ENCODE results near the gene RBCK1. TPM values are rescaled to one million over a fixed set of nuclear protein-coding genes. Genes with fewer than 3 reads are reported as not detected.

Gene RBCK1
- total RNA-seq, 1 experiment from 2014 or later, result 46.8 TPM

GRCh38 chr20:402496-402885, 5.6 kb upstream of the RBCK1 start:
- Histone ChIP-seq H2BK5ac (ENCODE audit: insufficient read length, low read length) (no peak overlapping the region), H3K14ac (ENCODE audit: insufficient read depth, low read length) (no peak overlapping the region), H2BK120ac (ENCODE audit: low read depth, low read length, poor library complexity, severe bottlenecking) (no peak overlapping the region), H3K4me1 (ENCODE audit: insufficient read depth, low read length) (peaks cover 5% of the 10 kb centered on the region; the same call in 1 of the 2 replicates), H2AK5ac (ENCODE audit: insufficient read length, low read length) (no peak overlapping the region), H3K9ac (ENCODE audit: extremely low read depth, insufficient read length, low read length) (no peak overlapping the region), H3K23ac (ENCODE audit: insufficient read length, low read depth, low read length) (no peak overlapping the region), H2BK20ac (ENCODE audit: low read depth, low read length, poor library complexity, severe bottlenecking) (no peak overlapping the region), H3K4me2 (ENCODE audit: insufficient read depth, insufficient read length, low read length) (no peak overlapping the region), H3T11ph (ENCODE audit: low read length) (no peak overlapping the region), H4K91ac (ENCODE audit: insufficient read length, low read depth, low read length) (no peak overlapping the region), H2AFZ (ENCODE audit: low read length) (no peak overlapping the region), H2BK12ac (ENCODE audit: insufficient read length, low read depth, low read length) (no peak overlapping the region), H3K79me1 (ENCODE audit: insufficient read depth, low read depth, low read length, poor library complexity, severe bottlenecking) (no peaks in the 10 kb centered on the region), H3K18ac (ENCODE audit: insufficient read length, low read depth, low read length) (no peak overlapping the region), H3K23me2 (ENCODE audit: insufficient read length, low read depth, low read length, poor library complexity, severe bottlenecking) (no peaks in the 10 kb centered on the region), H3K79me2 (ENCODE audit: insufficient read depth, low read length) (no peaks in the 10 kb centered on the region), H4K5ac (ENCODE audit: insufficient read length, low read depth, low read length) (no peak overlapping the region), H3K56ac (ENCODE audit: insufficient read length, low read depth, low read length) (no peak overlapping the region), H3K4ac (ENCODE audit: low read depth, low read length) (no peak overlapping the region), H3K9me3 (ENCODE audit: control insufficient read depth, low read depth, low read length) (no peaks in the 10 kb centered on the region), H4K20me1 (ENCODE audit: control insufficient read depth, insufficient read depth, insufficient read length) (no peaks in the 10 kb centered on the region), H4K8ac (replicated peaks; ENCODE audit: insufficient read length, low read depth, low read length) (no peak overlapping the region), H3K27me3 (ENCODE audit: insufficient read depth, low read length) (no peaks in the 10 kb centered on the region), H3K27ac (ENCODE audit: insufficient read length, low read depth, low read length) (no peak overlapping the region), H2BK15ac (ENCODE audit: low read depth, low read length) (no peak overlapping the region)
- Mint-ChIP-seq H3K36me3 (ENCODE audit: insufficient read depth in 1 of 3, low read depth in 3 of 3) (peaks cover 0 to 9% (median 5%) of the 10 kb centered on the region in 3 experiments; a peak in 3 of 7 replicates), H3K27me3 (ENCODE audit: low read depth) (no peaks in the 10 kb centered on the region; the same call in 1 of the 2 replicates), H3K4me1 (peaks cover 25 to 28% of the 10 kb centered on the region in 2 experiments), H3K9me3 (peaks cover 6 to 10% of the 10 kb centered on the region in 2 experiments; a peak in 3 of 5 replicates), H3K27ac (no peak overlapping the region), H3K4me3 (no peak overlapping the region)
- WGBS (ENCODE audit: extremely low coverage, insufficient read length, low lambda C conversion rate), result no CpG with 5 or more reads among the region's 2 CpGs
- no peak for DNase-seq
- no peak for TF ChIP-seq CTCF (conservative IDR thresholded peaks at IDR 0.05)

Measured in H9 (cell line).